Measurements from ENCODE around the gene VWF. TPM values are rescaled to one million over a fixed set of nuclear protein-coding genes. Genes with fewer than 3 reads are reported as not detected.

VWF gene
- total RNA-seq, 1 donor from 2014 or later, result 468 TPM

GRCh38 chr12:6039894-6040601 lies 84.4 kb downstream of the VWF start:
- no peaks in the 10 kb centered on the region for H3K4me1 ChIP-seq
- TF ChIP-seq, protein P1, sequence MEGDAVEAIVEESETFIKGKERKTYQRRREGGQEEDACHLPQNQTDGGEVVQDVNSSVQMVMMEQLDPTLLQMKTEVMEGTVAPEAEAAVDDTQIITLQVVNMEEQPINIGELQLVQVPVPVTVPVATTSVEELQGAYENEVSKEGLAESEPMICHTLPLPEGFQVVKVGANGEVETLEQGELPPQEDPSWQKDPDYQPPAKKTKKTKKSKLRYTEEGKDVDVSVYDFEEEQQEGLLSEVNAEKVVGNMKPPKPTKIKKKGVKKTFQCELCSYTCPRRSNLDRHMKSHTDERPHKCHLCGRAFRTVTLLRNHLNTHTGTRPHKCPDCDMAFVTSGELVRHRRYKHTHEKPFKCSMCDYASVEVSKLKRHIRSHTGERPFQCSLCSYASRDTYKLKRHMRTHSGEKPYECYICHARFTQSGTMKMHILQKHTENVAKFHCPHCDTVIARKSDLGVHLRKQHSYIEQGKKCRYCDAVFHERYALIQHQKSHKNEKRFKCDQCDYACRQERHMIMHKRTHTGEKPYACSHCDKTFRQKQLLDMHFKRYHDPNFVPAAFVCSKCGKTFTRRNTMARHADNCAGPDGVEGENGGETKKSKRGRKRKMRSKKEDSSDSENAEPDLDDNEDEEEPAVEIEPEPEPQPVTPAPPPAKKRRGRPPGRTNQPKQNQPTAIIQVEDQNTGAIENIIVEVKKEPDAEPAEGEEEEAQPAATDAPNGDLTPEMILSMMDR (IDR thresholded peaks at IDR 0.05), result peak; percentile 86
- ATAC-seq, result peak; percentile 82 to 84
- no peak overlapping the region for H3K4me3 ChIP-seq
- no peaks in the 10 kb centered on the region for H3K27me3 ChIP-seq (ENCODE audit: low read depth)
- intact Hi-C loops (cut with DNase I), result loop anchor here (5.0 kb wide), 1 partner anchor 53 kb away; no protein-coding TSS in a partner anchor
- no peaks in the 10 kb centered on the region for H3K9me3 ChIP-seq
- no peak for DNase-seq
- no peak overlapping the region for H3K27ac ChIP-seq
- H3K36me3 ChIP-seq, result peaks cover 34% of the 10 kb centered on the region

DNA sequence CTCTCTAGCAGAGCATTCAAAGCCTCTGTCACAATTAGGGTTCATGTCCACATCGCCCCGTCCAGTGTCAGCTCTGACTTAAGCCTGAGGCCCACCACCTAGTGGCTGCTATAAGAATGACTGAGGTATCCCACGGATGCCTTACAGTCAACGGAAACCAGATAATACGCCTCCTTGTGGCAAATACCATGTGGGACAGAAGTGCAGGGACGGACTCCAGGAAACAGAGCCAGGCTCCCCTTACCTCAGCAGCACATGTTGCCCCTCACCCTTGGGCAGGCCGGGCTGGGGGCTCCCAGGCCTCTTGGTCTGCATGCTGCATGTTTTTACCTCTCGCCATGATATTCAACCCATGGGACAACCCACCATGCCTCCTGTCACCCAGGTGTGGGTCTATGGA lies 86.3 kb downstream of the VWF start:
- Histone ChIP-seq H3K27ac (no peak overlapping the region), H3K4me3 (no peak overlapping the region), H3K27me3 (ENCODE audit: low read depth) (no peaks in the 10 kb centered on the region), H3K4me1 (no peaks in the 10 kb centered on the region), H3K36me3 (peaks cover 41% of the 10 kb centered on the region), H3K9me3 (no peaks in the 10 kb centered on the region)
- ATAC-seq, result peak; percentile 72 to 82
- intact Hi-C loops (cut with DNase I), result no loop called here
- TF ChIP-seq, protein P1 (IDR thresholded peaks at IDR 0.05), result peak; percentile 68
- no peak for DNase-seq

DNA sequence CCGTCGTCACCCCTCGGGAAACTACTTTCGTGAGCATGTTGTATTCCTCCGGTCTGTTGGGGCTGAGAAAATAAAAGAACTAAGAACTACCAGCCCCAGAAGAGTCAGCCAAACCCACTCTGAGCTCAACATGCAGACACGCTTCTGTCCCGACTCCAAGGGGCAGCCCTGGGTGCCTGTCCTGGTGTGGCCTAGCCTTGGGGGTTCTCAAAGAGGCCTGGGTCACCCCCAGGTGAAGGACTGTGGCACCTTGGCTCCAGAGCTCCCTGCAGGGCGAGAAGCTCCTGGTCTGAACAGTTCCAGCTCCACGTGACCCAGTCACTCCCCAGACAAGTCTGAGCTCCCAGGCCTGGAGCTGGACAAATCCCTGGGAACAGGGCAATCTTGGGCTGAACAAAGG lies 87.0 kb downstream of the VWF start:
- Histone ChIP-seq H3K4me1 (no peaks in the 10 kb centered on the region), H3K9me3 (no peaks in the 10 kb centered on the region), H3K36me3 (peaks cover 41% of the 10 kb centered on the region), H3K4me3 (no peak overlapping the region), H3K27ac (no peak overlapping the region), H3K27me3 (ENCODE audit: low read depth) (no peaks in the 10 kb centered on the region)
- intact Hi-C loops (cut with DNase I), result no loop called here
- DNase-seq (no peak), ATAC-seq (no peak)
- TF ChIP-seq, protein P1 (IDR thresholded peaks at IDR 0.05), result no peak

DNA sequence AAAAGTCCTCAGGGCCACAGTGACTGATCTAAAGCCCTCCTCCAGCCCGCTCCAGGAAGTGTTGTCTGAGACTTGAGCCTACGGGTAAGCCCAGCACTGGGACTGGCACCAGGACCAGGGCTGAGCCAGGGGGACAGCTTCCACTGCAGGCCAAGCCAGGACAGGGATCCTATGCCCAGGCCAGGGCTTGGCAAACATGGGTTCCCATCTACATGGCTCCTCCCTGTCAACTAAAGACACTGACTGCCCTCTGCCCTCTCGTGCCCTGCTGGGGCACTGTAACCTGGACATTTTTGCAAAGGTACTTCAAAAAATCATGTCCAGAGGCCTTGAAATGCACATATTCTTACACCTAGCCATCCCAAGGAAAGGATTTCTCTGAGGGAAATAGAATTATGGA lies 88.0 kb downstream of the VWF start:
- H3K36me3 ChIP-seq, result peaks cover 41% of the 10 kb centered on the region
- H3K27me3 ChIP-seq (ENCODE audit: low read depth), result no peaks in the 10 kb centered on the region
- no peaks in the 10 kb centered on the region for H3K4me1 ChIP-seq
- no peak for ATAC-seq
- H3K27ac ChIP-seq, result no peak overlapping the region
- no peaks in the 10 kb centered on the region for H3K9me3 ChIP-seq
- no peak overlapping the region for H3K4me3 ChIP-seq
- DNase-seq, result no peak
- TF ChIP-seq, protein P1 (IDR thresholded peaks at IDR 0.05), result no peak
- intact Hi-C loops (cut with DNase I), result no loop called here

GRCh38 chr12:6034596-6034995 lies 89.9 kb downstream of the VWF start:
- TF ChIP-seq, protein P1 (IDR thresholded peaks at IDR 0.05), result no peak
- DNase-seq, result no peak
- H3K4me1 ChIP-seq, result no peaks in the 10 kb centered on the region
- intact Hi-C loops (cut with DNase I), result no loop called here
- H3K27ac ChIP-seq, result no peak overlapping the region
- no peak overlapping the region for H3K4me3 ChIP-seq
- no peaks in the 10 kb centered on the region for H3K27me3 ChIP-seq (ENCODE audit: low read depth)
- peaks cover 56% of the 10 kb centered on the region for H3K36me3 ChIP-seq
- ATAC-seq, result peak in 1 of 2 donors; percentile 3
- no peaks in the 10 kb centered on the region for H3K9me3 ChIP-seq

Data from lower lobe of right lung (tissue), 2 donors.